GM23338 (cell line): ENCODE results near the gene OR5AU1. TPM values are rescaled to one million over a fixed set of nuclear protein-coding genes. Genes with fewer than 3 reads are reported as not detected.

Experiments
- ATAC-seq: fragments of 200-7000 bp; cut with Tn5 transposase; 3 replicates; pipeline ENCODE4 v1.9.1; 2020
- DNase-seq: peaks from one replicate; pipeline ENCODE4 v3.0.0-alpha.2; 2015; ENCODE audit warnings: low spot score
- H2AFZ ChIP-seq: fragments of 200-600 bp; sonication (generic); 2 replicates; pipeline ENCODE4 v1.8.0; 2016; ENCODE audit warnings: antibody characterized with exemption, mild to moderate bottlenecking, moderate library complexity
- H3F3A ChIP-seq: fragments of 200-600 bp; sonication (generic); replicated peaks from 2 replicates; pipeline ENCODE4 v1.8.0; 2017; ENCODE audit warnings: antibody characterized with exemption, mixed run types, low read depth
- H3K27ac ChIP-seq: fragments of 200-600 bp; sonication (generic); 2 replicates; pipeline ENCODE4 v1.6.1; 2016; ENCODE audit warnings: low read depth
- H3K27me3 ChIP-seq: fragments of 200-600 bp; sonication (generic); 2 replicates; pipeline ENCODE4 v1.8.0; 2016; ENCODE audit warnings: mild to moderate bottlenecking, mixed run types, moderate library complexity; ENCODE audit not compliant: insufficient read depth
- H3K36me3 ChIP-seq: fragments of 200-600 bp; sonication (generic); 2 replicates; pipeline ENCODE4 v1.8.0; 2016; ENCODE audit warnings: mild to moderate bottlenecking; ENCODE audit not compliant: insufficient read depth
- H3K4me1 ChIP-seq: fragments of 200-600 bp; sonication (generic); 2 replicates; pipeline ENCODE4 v1.8.0; 2016; ENCODE audit warnings: mild to moderate bottlenecking, moderate library complexity; ENCODE audit not compliant: insufficient read depth
- H3K4me2 ChIP-seq: fragments of 200-600 bp; sonication (generic); 2 replicates; pipeline ENCODE4 v1.7.1; 2017; ENCODE audit warnings: mixed run types
- H3K4me3 ChIP-seq: fragments of 200-600 bp; sonication (generic); 2 replicates; pipeline ENCODE4 v1.6.1; 2016; ENCODE audit warnings: mixed run types
- H3K79me2 ChIP-seq: fragments of 200-600 bp; sonication (generic); replicated peaks from 2 replicates; pipeline ENCODE4 v1.8.0; 2017; ENCODE audit warnings: mild to moderate bottlenecking; ENCODE audit not compliant: insufficient read depth
- H3K9me2 ChIP-seq: fragments of 200-600 bp; sonication (generic); 2 replicates; pipeline ENCODE4 v1.8.0; 2017; ENCODE audit not compliant: insufficient read depth
- H4K20me1 ChIP-seq: fragments of 200-600 bp; sonication (generic); replicated peaks from 2 replicates; pipeline ENCODE4 v1.8.0; 2017; ENCODE audit warnings: mild to moderate bottlenecking; ENCODE audit not compliant: insufficient read depth
- H3K27ac Mint-ChIP-seq: 2 replicates; pipeline ENCODE4 v1.8.0; 2020; ENCODE audit warnings: inconsistent platforms, mild to moderate bottlenecking, moderate library complexity, mixed read lengths
- H3K27me3 Mint-ChIP-seq: 3 replicates; pipeline ENCODE4 v1.8.0; 2022; ENCODE audit warnings: low read depth, mild to moderate bottlenecking, moderate library complexity, mixed read lengths, inconsistent platforms; ENCODE audit not compliant: insufficient read depth, poor library complexity
- H3K36me3 Mint-ChIP-seq: 3 replicates; pipeline ENCODE4 v1.8.0; 2021; ENCODE audit warnings: low read depth, mild to moderate bottlenecking, inconsistent platforms, moderate library complexity, mixed read lengths
- H3K4me1 Mint-ChIP-seq: 3 replicates; pipeline ENCODE4 v1.8.0; 2020; ENCODE audit warnings: mild to moderate bottlenecking, inconsistent platforms, mixed read lengths
- H3K4me3 Mint-ChIP-seq: 3 replicates; pipeline ENCODE4 v1.8.0; 2021; ENCODE audit warnings: moderate library complexity, mild to moderate bottlenecking, inconsistent platforms, mixed read lengths
- H3K9me3 Mint-ChIP-seq: 3 replicates; pipeline ENCODE4 v1.8.0; 2020; ENCODE audit warnings: moderate library complexity, mild to moderate bottlenecking, inconsistent platforms, mixed read lengths
- CREB1 ChIP-seq: fragments of 250-450 bp; sonication (Bioruptor Pico); IDR thresholded peaks from 2 replicates; pipeline ENCODE4 v1.5.0; 2020; ENCODE audit warnings: low read depth, mild to moderate bottlenecking, moderate library complexity
- EZH2 ChIP-seq: fragments of 200-600 bp; sonication (generic); IDR thresholded peaks from one replicate; pipeline ENCODE4 v1.8.0; 2017; ENCODE audit warnings: antibody characterized with exemption, mild to moderate bottlenecking, low read depth; ENCODE audit not compliant: unreplicated experiment
- POLR2AphosphoS5 ChIP-seq: IDR thresholded peaks from 2 replicates; pipeline ENCODE4 v1.6.1; 2016; ENCODE audit warnings: antibody characterized with exemption, low read depth
- STAT1 ChIP-seq: IDR thresholded peaks from one replicate; pipeline ENCODE4 v1.6.1; 2016; ENCODE audit warnings: antibody characterized with exemption; ENCODE audit not compliant: unreplicated experiment
- ZNF114 ChIP-seq: fragments of 250-450 bp; sonication (Bioruptor Pico); IDR thresholded peaks from 2 replicates; pipeline ENCODE4 v1.5.0; 2020; ENCODE audit warnings: mild to moderate bottlenecking, moderate library complexity
- polyA plus RNA-seq: library from polyadenylated mRNA; unstranded; fragments of >200 nt; fragmentation: Nextera tagmentation; extraction: Ambion mirVana; gene quantifications from 2 replicates; pipeline ENCODE4 v1.2.1, GENCODE V29; 2016
- total RNA-seq: library from RNA; depleted of rRNA; stranded (reverse); fragments of >200 nt; shearing (Covaris generic); gene quantifications from 2 replicates; pipeline ENCODE4 v1.2.3, GENCODE V29; 2014
- TF ChIP-seq, protein P1 (sequence below): fragments of 250-450 bp; sonication (Bioruptor Pico); IDR thresholded peaks from 2 replicates; pipeline ENCODE4 v1.5.0; 2020; ENCODE audit warnings: mild to moderate bottlenecking, moderate library complexity

The OR5AU1 gene
- total and polyA plus RNA-seq, 2 experiments from 2014 or later, result not detected

DNA sequence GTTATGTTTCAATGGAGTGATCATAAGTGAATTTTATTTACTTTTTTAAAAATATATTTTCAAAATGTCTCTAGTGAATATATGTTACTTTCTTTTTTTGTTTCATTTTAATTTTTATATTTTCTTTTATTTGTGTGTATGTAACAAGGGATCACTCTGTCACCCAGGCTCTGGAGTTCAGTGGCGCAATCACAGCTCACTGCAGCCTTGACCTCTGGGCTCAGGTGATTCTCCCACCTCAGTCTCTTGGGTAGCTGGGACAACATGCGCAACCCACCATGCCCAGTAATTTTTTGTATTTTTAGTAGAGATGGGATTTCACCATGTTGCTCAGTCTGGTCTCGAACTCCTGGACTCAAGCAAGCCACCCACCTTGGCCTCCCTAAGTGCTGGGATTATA, 36.9 kb downstream of the OR5AU1 start (continued):
- no peak for TF ChIP-seq STAT1

DNA sequence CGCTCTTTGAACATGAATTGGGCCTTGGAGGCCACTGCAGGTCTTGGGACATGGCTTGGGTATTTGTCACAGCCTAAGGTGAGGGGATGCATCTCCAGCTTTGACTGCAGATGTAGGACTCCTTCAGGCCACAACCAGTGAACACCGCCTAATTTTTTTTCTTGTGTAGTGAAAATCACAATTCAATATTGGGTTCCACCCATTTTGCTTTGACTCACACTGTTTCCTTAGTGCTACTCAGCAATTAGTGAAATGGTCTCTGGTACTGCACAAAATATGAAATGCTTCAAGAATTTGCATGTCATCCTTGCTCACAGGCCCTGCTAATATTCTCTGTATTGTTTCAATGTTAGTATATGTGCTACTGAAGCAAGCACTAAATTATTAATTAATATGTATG, 42.5 kb downstream of the OR5AU1 start:
- Histone ChIP-seq H3K27me3 (no peaks in the 10 kb centered on the region), H3K36me3 (no peaks in the 10 kb centered on the region), H3F3A (no peaks in the 10 kb centered on the region), H3K27ac (no peak overlapping the region), H3K4me1 (no peaks in the 10 kb centered on the region; the same call in 1 of the 2 replicates), H4K20me1 (no peaks in the 10 kb centered on the region), H3K4me3 (no peak overlapping the region), H2AFZ (no peak overlapping the region), H3K79me2 (no peaks in the 10 kb centered on the region), H3K9me2 (0 out of 2 replicates have a peak, but pooled peaks cover 3% of the 10 kb centered on the region), H3K4me2 (no peak overlapping the region)
- Mint-ChIP-seq H3K36me3 (no peaks in the 10 kb centered on the region), H3K27ac (no peak overlapping the region), H3K9me3 (no peaks in the 10 kb centered on the region), H3K4me1 (peaks cover 18% of the 10 kb centered on the region), H3K4me3 (no peak overlapping the region), H3K27me3 (peaks cover 2% of the 10 kb centered on the region)
- no peak for ATAC-seq
- DNase-seq, result no peak
- TF ChIP-seq CREB1 (CRISPR knock-in tag), result no peak
- TF ChIP-seq, protein P1, sequence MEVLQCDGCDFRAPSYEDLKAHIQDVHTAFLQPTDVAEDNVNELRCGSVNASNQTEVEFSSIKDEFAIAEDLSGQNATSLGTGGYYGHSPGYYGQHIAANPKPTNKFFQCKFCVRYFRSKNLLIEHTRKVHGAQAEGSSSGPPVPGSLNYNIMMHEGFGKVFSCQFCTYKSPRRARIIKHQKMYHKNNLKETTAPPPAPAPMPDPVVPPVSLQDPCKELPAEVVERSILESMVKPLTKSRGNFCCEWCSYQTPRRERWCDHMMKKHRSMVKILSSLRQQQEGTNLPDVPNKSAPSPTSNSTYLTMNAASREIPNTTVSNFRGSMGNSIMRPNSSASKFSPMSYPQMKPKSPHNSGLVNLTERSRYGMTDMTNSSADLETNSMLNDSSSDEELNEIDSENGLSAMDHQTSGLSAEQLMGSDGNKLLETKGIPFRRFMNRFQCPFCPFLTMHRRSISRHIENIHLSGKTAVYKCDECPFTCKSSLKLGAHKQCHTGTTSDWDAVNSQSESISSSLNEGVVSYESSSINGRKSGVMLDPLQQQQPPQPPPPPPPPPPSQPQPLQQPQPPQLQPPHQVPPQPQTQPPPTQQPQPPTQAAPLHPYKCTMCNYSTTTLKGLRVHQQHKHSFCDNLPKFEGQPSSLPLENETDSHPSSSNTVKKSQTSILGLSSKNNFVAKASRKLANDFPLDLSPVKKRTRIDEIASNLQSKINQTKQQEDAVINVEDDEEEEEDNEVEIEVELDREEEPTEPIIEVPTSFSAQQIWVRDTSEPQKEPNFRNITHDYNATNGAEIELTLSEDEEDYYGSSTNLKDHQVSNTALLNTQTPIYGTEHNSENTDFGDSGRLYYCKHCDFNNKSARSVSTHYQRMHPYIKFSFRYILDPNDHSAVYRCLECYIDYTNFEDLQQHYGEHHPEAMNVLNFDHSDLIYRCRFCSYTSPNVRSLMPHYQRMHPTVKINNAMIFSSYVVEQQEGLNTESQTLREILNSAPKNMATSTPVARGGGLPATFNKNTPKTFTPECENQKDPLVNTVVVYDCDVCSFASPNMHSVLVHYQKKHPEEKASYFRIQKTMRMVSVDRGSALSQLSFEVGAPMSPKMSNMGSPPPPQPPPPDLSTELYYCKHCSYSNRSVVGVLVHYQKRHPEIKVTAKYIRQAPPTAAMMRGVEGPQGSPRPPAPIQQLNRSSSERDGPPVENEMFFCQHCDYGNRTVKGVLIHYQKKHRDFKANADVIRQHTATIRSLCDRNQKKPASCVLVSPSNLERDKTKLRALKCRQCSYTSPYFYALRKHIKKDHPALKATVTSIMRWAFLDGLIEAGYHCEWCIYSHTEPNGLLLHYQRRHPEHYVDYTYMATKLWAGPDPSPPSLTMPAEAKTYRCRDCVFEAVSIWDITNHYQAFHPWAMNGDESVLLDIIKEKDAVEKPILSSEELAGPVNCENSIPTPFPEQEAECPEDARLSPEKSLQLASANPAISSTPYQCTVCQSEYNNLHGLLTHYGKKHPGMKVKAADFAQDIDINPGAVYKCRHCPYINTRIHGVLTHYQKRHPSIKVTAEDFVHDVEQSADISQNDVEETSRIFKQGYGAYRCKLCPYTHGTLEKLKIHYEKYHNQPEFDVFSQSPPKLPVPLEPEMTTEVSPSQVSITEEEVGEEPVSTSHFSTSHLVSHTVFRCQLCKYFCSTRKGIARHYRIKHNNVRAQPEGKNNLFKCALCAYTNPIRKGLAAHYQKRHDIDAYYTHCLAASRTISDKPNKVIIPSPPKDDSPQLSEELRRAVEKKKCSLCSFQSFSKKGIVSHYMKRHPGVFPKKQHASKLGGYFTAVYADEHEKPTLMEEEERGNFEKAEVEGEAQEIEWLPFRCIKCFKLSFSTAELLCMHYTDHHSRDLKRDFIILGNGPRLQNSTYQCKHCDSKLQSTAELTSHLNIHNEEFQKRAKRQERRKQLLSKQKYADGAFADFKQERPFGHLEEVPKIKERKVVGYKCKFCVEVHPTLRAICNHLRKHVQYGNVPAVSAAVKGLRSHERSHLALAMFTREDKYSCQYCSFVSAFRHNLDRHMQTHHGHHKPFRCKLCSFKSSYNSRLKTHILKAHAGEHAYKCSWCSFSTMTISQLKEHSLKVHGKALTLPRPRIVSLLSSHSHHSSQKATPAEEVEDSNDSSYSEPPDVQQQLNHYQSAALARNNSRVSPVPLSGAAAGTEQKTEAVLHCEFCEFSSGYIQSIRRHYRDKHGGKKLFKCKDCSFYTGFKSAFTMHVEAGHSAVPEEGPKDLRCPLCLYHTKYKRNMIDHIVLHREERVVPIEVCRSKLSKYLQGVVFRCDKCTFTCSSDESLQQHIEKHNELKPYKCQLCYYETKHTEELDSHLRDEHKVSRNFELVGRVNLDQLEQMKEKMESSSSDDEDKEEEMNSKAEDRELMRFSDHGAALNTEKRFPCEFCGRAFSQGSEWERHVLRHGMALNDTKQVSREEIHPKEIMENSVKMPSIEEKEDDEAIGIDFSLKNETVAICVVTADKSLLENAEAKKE (CRISPR knock-in tag), result no peak
- no peak for TF ChIP-seq EZH2
- no peak for TF ChIP-seq POLR2AphosphoS5
- TF ChIP-seq ZNF114 (CRISPR knock-in tag), result no peak
